HEK293 (cell line): ENCODE data around the gene RAPGEF5.

Experiments
- CTCF ChIP-seq: fragments of 450-650 bp; formaldehyde crosslinking; IDR thresholded peaks from 2 replicates; pipeline ENCODE4 v1.5.1; 2016; ENCODE audit warnings: missing biosample characterization, missing genetic modification characterization
- ZBTB17 ChIP-seq: fragments of 450-650 bp; formaldehyde crosslinking; IDR thresholded peaks from 2 replicates; pipeline ENCODE4 v1.5.1; 2016; ENCODE audit warnings: missing biosample characterization, missing genetic modification characterization
- ZNF423 ChIP-seq: fragments of 450-650 bp; formaldehyde crosslinking; IDR thresholded peaks from 2 replicates; pipeline ENCODE4 v1.5.1; 2016; ENCODE audit warnings: missing biosample characterization, missing genetic modification characterization
- ZNF555 ChIP-seq: fragments of 450-650 bp; formaldehyde crosslinking; conservative IDR thresholded peaks from 2 replicates; pipeline ENCODE4 v1.5.1; 2017; ENCODE audit warnings: missing biosample characterization, mild to moderate bottlenecking, missing genetic modification characterization, inconsistent platforms
- ZNF558 ChIP-seq: fragments of 450-650 bp; formaldehyde crosslinking; IDR thresholded peaks from 2 replicates; pipeline ENCODE4 v1.5.1; 2016; ENCODE audit warnings: missing biosample characterization, missing genetic modification characterization
- ZNF560 ChIP-seq: fragments of 450-650 bp; formaldehyde crosslinking; IDR thresholded peaks from 2 replicates; pipeline ENCODE4 v1.5.1; 2017; ENCODE audit warnings: missing biosample characterization, missing genetic modification characterization, borderline replicate concordance
- ZNF707 ChIP-seq: fragments of 450-650 bp; formaldehyde crosslinking; IDR thresholded peaks from 2 replicates; pipeline ENCODE4 v1.5.1; 2016; ENCODE audit warnings: missing biosample characterization, missing genetic modification characterization
- TF ChIP-seq, protein P1 (sequence below): fragments of 450-650 bp; formaldehyde crosslinking; IDR thresholded peaks from 2 replicates; pipeline ENCODE4 v1.5.1; 2016; ENCODE audit warnings: missing biosample characterization, missing genetic modification characterization

DNA sequence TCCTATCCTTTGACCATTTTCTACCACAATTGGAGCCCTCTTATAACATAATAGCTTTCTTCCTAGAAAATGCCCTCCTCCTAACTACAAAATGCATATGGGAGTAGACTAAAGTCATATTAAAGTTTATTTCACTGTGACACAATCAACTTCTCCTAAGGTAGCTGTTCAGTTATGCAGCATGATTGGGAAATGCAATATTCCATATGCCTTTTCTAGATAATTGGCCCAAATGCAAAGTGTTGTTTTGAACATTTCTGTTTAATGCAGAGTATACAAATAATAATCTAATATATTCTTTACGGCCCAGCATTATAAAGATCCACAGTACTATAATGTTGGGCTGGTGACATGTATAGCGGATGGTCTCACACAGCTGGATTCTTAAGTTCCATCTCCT is 205.1 kb downstream of the RAPGEF5 start:
- TF ChIP-seq CTCF (tag by site-specific recombination) (no peak), ZNF423 (tag by site-specific recombination) (no peak), ZNF707 (no peak), ZBTB17 (tag by site-specific recombination) (no peak), ZNF560 (tag by site-specific recombination) (no peak), ZNF558 (tag by site-specific recombination) (no peak), ZNF555 (tag by site-specific recombination) (no peak)
- TF ChIP-seq, protein P1, sequence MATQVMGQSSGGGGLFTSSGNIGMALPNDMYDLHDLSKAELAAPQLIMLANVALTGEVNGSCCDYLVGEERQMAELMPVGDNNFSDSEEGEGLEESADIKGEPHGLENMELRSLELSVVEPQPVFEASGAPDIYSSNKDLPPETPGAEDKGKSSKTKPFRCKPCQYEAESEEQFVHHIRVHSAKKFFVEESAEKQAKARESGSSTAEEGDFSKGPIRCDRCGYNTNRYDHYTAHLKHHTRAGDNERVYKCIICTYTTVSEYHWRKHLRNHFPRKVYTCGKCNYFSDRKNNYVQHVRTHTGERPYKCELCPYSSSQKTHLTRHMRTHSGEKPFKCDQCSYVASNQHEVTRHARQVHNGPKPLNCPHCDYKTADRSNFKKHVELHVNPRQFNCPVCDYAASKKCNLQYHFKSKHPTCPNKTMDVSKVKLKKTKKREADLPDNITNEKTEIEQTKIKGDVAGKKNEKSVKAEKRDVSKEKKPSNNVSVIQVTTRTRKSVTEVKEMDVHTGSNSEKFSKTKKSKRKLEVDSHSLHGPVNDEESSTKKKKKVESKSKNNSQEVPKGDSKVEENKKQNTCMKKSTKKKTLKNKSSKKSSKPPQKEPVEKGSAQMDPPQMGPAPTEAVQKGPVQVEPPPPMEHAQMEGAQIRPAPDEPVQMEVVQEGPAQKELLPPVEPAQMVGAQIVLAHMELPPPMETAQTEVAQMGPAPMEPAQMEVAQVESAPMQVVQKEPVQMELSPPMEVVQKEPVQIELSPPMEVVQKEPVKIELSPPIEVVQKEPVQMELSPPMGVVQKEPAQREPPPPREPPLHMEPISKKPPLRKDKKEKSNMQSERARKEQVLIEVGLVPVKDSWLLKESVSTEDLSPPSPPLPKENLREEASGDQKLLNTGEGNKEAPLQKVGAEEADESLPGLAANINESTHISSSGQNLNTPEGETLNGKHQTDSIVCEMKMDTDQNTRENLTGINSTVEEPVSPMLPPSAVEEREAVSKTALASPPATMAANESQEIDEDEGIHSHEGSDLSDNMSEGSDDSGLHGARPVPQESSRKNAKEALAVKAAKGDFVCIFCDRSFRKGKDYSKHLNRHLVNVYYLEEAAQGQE (tag by site-specific recombination), result no peak
